Caco-2 (cell line): Measurements from ENCODE around the gene COA6. TPM values are rescaled to one million over a fixed set of nuclear protein-coding genes. Genes with fewer than 3 reads are reported as not detected.

Experiments
- BruUV-seq: library from RNA; stranded (reverse); fragments of 400-500 nt; replicated peaks from 2 replicates; lab custom pipeline; 2021; lab: Mats Ljungman, UMichigan
- CTCF ChIA-PET: fragments of 300-600 bp; sonication (Branson Sonifier 250); formaldehyde crosslinking; loops from one replicate; lab custom pipeline; 2022; ENCODE audit warnings: antibody characterized with exemption; lab: Charles Lee
- POLR2A ChIA-PET: fragments of 300-600 bp; sonication (Branson Sonifier 250); formaldehyde crosslinking; loops from one replicate; lab custom pipeline; 2022; ENCODE audit warnings: antibody characterized with exemption; lab: Charles Lee
- DNase-seq, 2 experiments: peaks; one replicate each; pipeline versions ENCODE4 v3.0.0 to v3.0.0-alpha.2; 2020 to 2022
- H3K27me3 ChIP-seq: replicated peaks from 2 replicates; pipeline ENCODE4 v1.6.0; 2011; ENCODE audit warnings: low read length; ENCODE audit not compliant: control insufficient read depth, insufficient read depth
- H3K36me3 ChIP-seq: 2 replicates; pipeline ENCODE4 v1.5.1; 2011; ENCODE audit warnings: low read length; ENCODE audit not compliant: control insufficient read depth, insufficient read depth
- H3K4me1 ChIP-seq: fragments of 250-450 bp; sonication (Bioruptor Pico); 2 replicates; pipeline ENCODE4 v1.5.1; 2020; ENCODE audit warnings: mild to moderate bottlenecking
- H3K4me3 ChIP-seq: 2 replicates; pipeline ENCODE4 v1.5.1; 2011; ENCODE audit warnings: low read depth, mild to moderate bottlenecking, control low read depth, low read length
- H3K9me3 ChIP-seq: fragments of 250-450 bp; sonication (Bioruptor Pico); 2 replicates; pipeline ENCODE4 v1.5.1; 2020; ENCODE audit warnings: mild to moderate bottlenecking, moderate library complexity
- H3K27ac Mint-ChIP-seq: one replicate; pipeline ENCODE4 v1.8.0; 2022; ENCODE audit warnings: mixed read lengths; ENCODE audit not compliant: unreplicated experiment
- H3K27me3 Mint-ChIP-seq: one replicate; pipeline ENCODE4 v1.8.0; 2022; ENCODE audit warnings: mixed read lengths; ENCODE audit not compliant: insufficient read depth, unreplicated experiment
- H3K36me3 Mint-ChIP-seq: one replicate; pipeline ENCODE4 v1.8.0; 2022; ENCODE audit warnings: mild to moderate bottlenecking, mixed read lengths; ENCODE audit not compliant: insufficient read depth, unreplicated experiment
- H3K4me1 Mint-ChIP-seq: one replicate; pipeline ENCODE4 v1.8.0; 2022; ENCODE audit warnings: low read depth, mixed read lengths; ENCODE audit not compliant: unreplicated experiment
- H3K4me3 Mint-ChIP-seq: one replicate; pipeline ENCODE4 v1.8.0; 2022; ENCODE audit warnings: mild to moderate bottlenecking, moderate library complexity, mixed read lengths; ENCODE audit not compliant: unreplicated experiment
- H3K9me3 Mint-ChIP-seq: one replicate; pipeline ENCODE4 v1.8.0; 2022; ENCODE audit warnings: mixed read lengths; ENCODE audit not compliant: unreplicated experiment
- CTCF ChIP-seq, 2 experiments: fragments of 200-600 bp in 1 of 2; IDR thresholded peaks; 1 replicate in 1 of 2; 2 replicates in 1 of 2; pipeline versions ENCODE4 v1.5.1 to v1.8.0; 2011 to 2022; ENCODE audit warnings: antibody characterized with exemption in 1 of 2, control low read depth in 1 of 2, inconsistent platforms in 1 of 2, low read depth in 1 of 2, low read length in 1 of 2, mild to moderate bottlenecking in 1 of 2, moderate library complexity in 1 of 2; ENCODE audit not compliant: insufficient read depth in 1 of 2, severe bottlenecking in 1 of 2, unreplicated experiment in 1 of 2
- intact Hi-C: fragments of 100-400 bp; cut with micrococcal nuclease; formaldehyde crosslinking; loops from one replicate; pipeline ENCODE4 v1.10.0; 2022; ENCODE audit not compliant: unreplicated experiment
- total RNA-seq: library from RNA; stranded (reverse); gene quantifications from 2 replicates; pipeline ENCODE4 v1.2.3, GENCODE V29; 2022

The COA6 gene
- total RNA-seq, 1 experiment from 2014 or later: 41.0 TPM

- no peaks in the 10 kb centered on the region for H3K4me1 ChIP-seq
- Mint-ChIP-seq H3K4me1 (no peaks in the 10 kb centered on the region), H3K9me3 (no peaks in the 10 kb centered on the region), H3K4me3 (no peak overlapping the region), H3K36me3 (peaks cover 16% of the 10 kb centered on the region), H3K27ac (no peak overlapping the region), H3K27me3 (no peaks in the 10 kb centered on the region)
- H3K4me3 ChIP-seq: no peak overlapping the region
- no peak for DNase-seq
- H3K9me3 ChIP-seq: no peaks in the 10 kb centered on the region
- BruUV-seq: no TSS peak
- H3K36me3 ChIP-seq: peaks cover 2% of the 10 kb centered on the region
- CTCF ChIA-PET: no interaction called here
- intact Hi-C loops: no loop called here
- H3K27me3 ChIP-seq: no peaks in the 10 kb centered on the region
- POLR2A ChIA-PET: no interaction called here
- no peak for TF ChIP-seq CTCF (IDR thresholded peaks at IDR 0.05; ENCODE audit: insufficient read depth in 1 of 2, low read depth in 1 of 2, low read length in 1 of 2, severe bottlenecking in 1 of 2, unreplicated experiment in 1 of 2)
These were observed 32.4 kb downstream of the COA6 start for GRCh38 chr1:234405676-234406075.

- Mint-ChIP-seq H3K9me3 (no peaks in the 10 kb centered on the region), H3K36me3 (peaks cover 16% of the 10 kb centered on the region), H3K27me3 (no peaks in the 10 kb centered on the region), H3K4me1 (no peaks in the 10 kb centered on the region), H3K27ac (no peak overlapping the region), H3K4me3 (no peak overlapping the region)
- H3K4me3 ChIP-seq: no peak overlapping the region
- intact Hi-C loops: no loop called here
- no peak for DNase-seq
- no peak for TF ChIP-seq CTCF (IDR thresholded peaks at IDR 0.05; ENCODE audit: insufficient read depth in 1 of 2, low read depth in 1 of 2, low read length in 1 of 2, severe bottlenecking in 1 of 2, unreplicated experiment in 1 of 2)
- CTCF ChIA-PET: no interaction called here
- POLR2A ChIA-PET: no interaction called here
- no TSS peak for BruUV-seq
- peaks cover 2% of the 10 kb centered on the region for H3K36me3 ChIP-seq
- no peaks in the 10 kb centered on the region for H3K9me3 ChIP-seq
- no peaks in the 10 kb centered on the region for H3K27me3 ChIP-seq
- no peaks in the 10 kb centered on the region for H3K4me1 ChIP-seq
These were observed 33.6 kb downstream of the COA6 start for GRCh38 chr1:234406871-234407270.

- H3K36me3 ChIP-seq: peaks cover 2% of the 10 kb centered on the region
- TF ChIP-seq CTCF (IDR thresholded peaks at IDR 0.05; ENCODE audit: insufficient read depth in 1 of 2, low read depth in 1 of 2, low read length in 1 of 2, severe bottlenecking in 1 of 2, unreplicated experiment in 1 of 2): no peak
- CTCF ChIA-PET: no interaction called here
These were observed 35.5 kb downstream of the COA6 start for GRCh38 chr1:234408757-234409156.

More at GRCh38 chr1:234408757-234409156, 35.5 kb downstream of the COA6 start:
- no peaks in the 10 kb centered on the region for H3K4me1 ChIP-seq
- no peaks in the 10 kb centered on the region for H3K27me3 ChIP-seq
- no peaks in the 10 kb centered on the region for H3K27me3 Mint-ChIP-seq
- H3K9me3 Mint-ChIP-seq: no peaks in the 10 kb centered on the region
- no peak for DNase-seq
- H3K4me3 Mint-ChIP-seq: no peak overlapping the region
- POLR2A ChIA-PET: no interaction called here
- H3K9me3 ChIP-seq: no peaks in the 10 kb centered on the region
- H3K27ac Mint-ChIP-seq: no peak overlapping the region
- intact Hi-C loops: no loop called here
- peaks cover 11% of the 10 kb centered on the region for H3K36me3 Mint-ChIP-seq
- no peaks in the 10 kb centered on the region for H3K4me1 Mint-ChIP-seq
- BruUV-seq: no TSS peak
- no peak overlapping the region for H3K4me3 ChIP-seq
